IMR-90 (cell line): ENCODE measurements around the gene GABRB1. TPM values are rescaled to one million over a fixed set of nuclear protein-coding genes. Genes with fewer than 3 reads are reported as not detected.

ENCODE experiments used
- ATAC-seq: fragments of 200-7000 bp; cut with Tn5 transposase; 2 replicates; pipeline ENCODE4 v1.9.1; 2020; ENCODE audit warnings: low read depth, mild to moderate bottlenecking, moderate library complexity
- BruUV-seq: library from RNA; stranded (reverse); fragments of 400-500 nt; replicated peaks from 2 replicates; lab custom pipeline; 2021; lab: Mats Ljungman, UMichigan
- CTCF ChIA-PET: fragments of 300-600 bp; formaldehyde crosslinking; extraction: SDS; loops from one replicate; lab custom pipeline; 2021; ENCODE audit warnings: antibody characterized with exemption; lab: Yijun Ruan, JAX
- POLR2A ChIA-PET: fragments of 300-600 bp; sonication (Branson Sonifier 250); formaldehyde crosslinking; loops from one replicate; lab custom pipeline; 2022; ENCODE audit warnings: antibody characterized with exemption; ENCODE audit not compliant: unreplicated experiment; lab: Charles Lee
- DNase-seq: peaks from one replicate; pipeline ENCODE4 v3.0.0; 2013
- H2AFZ ChIP-seq: replicated peaks from 2 replicates; pipeline ENCODE3; 2013; ENCODE audit warnings: low read length, mild to moderate bottlenecking; ENCODE audit not compliant: poor library complexity
- H2AK5ac ChIP-seq: 2 replicates; pipeline ENCODE4 v1.6.1; 2013; ENCODE audit warnings: low read depth, low read length, inconsistent platforms
- H2AK9ac ChIP-seq: replicated peaks from 2 replicates; pipeline ENCODE3; 2013; ENCODE audit warnings: mild to moderate bottlenecking, low read depth, low read length, moderate library complexity; ENCODE audit not compliant: poor library complexity
- H2BK120ac ChIP-seq: 2 replicates; pipeline ENCODE4 v1.6.1; 2013; ENCODE audit warnings: low read depth, low read length, inconsistent platforms
- H2BK15ac ChIP-seq: 3 replicates; pipeline ENCODE4 v1.6.1; 2013; ENCODE audit warnings: low read depth, low read length, inconsistent platforms
- H2BK20ac ChIP-seq: 2 replicates; pipeline ENCODE4 v1.6.1; 2013; ENCODE audit warnings: low read depth, mild to moderate bottlenecking, inconsistent platforms, low read length, moderate library complexity
- H2BK5ac ChIP-seq: 2 replicates; pipeline ENCODE4 v1.6.1; 2013; ENCODE audit warnings: mild to moderate bottlenecking, low read depth, low read length, inconsistent platforms; ENCODE audit not compliant: poor library complexity, severe bottlenecking
- H3K14ac ChIP-seq: replicated peaks from 2 replicates; pipeline ENCODE4 v1.6.1; 2013; ENCODE audit warnings: low read depth, low read length, inconsistent platforms
- H3K18ac ChIP-seq: 2 replicates; pipeline ENCODE4 v1.6.1; 2013; ENCODE audit warnings: low read depth, low read length, control low read depth
- H3K23ac ChIP-seq: 2 replicates; pipeline ENCODE4 v1.6.1; 2013; ENCODE audit warnings: low read depth, low read length, inconsistent platforms
- H3K27ac ChIP-seq: 2 replicates; pipeline ENCODE4 v1.5.1; 2013; ENCODE audit warnings: mild to moderate bottlenecking, control low read depth, low read length; ENCODE audit not compliant: insufficient read depth
- H3K27me3 ChIP-seq: 2 replicates; pipeline ENCODE4 v1.6.1; 2013; ENCODE audit warnings: low read length; ENCODE audit not compliant: control insufficient read depth, insufficient read depth
- H3K36me3 ChIP-seq: 2 replicates; pipeline ENCODE4 v1.6.1; 2013; ENCODE audit warnings: low read length, mixed read lengths; ENCODE audit not compliant: control insufficient read depth, insufficient read depth
- H3K4ac ChIP-seq: 2 replicates; pipeline ENCODE4 v1.6.1; 2013; ENCODE audit warnings: low read depth, low read length, inconsistent platforms
- H3K4me1 ChIP-seq: 2 replicates; pipeline ENCODE4 v1.6.1; 2013; ENCODE audit warnings: low read length, mixed read lengths; ENCODE audit not compliant: control insufficient read depth, insufficient read depth
- H3K4me2 ChIP-seq: 2 replicates; pipeline ENCODE4 v1.6.1; 2013; ENCODE audit warnings: low read depth, mild to moderate bottlenecking, control low read depth, low read length, moderate library complexity
- H3K4me3 ChIP-seq: 2 replicates; pipeline ENCODE4 v1.5.1; 2013; ENCODE audit warnings: low read depth, mild to moderate bottlenecking, control low read depth, low read length, moderate library complexity; ENCODE audit not compliant: insufficient read depth
- H3K56ac ChIP-seq: 2 replicates; pipeline ENCODE4 v1.6.1; 2013; ENCODE audit warnings: low read length, inconsistent platforms; ENCODE audit not compliant: insufficient read depth; ENCODE audit errors: extremely low read depth
- H3K79me1 ChIP-seq, 2 experiments: 2 replicates each; pipeline ENCODE4 v1.6.1; 2013; ENCODE audit warnings: low read length in 2 of 2, inconsistent platforms in 1 of 2, low read depth in 1 of 2
- H3K9ac ChIP-seq: 2 replicates; pipeline ENCODE4 v1.6.1; 2013; ENCODE audit warnings: low read depth, low read length, control low read depth
- H3K9me1 ChIP-seq: 2 replicates; pipeline ENCODE4 v1.6.1; 2013; ENCODE audit warnings: low read length, inconsistent platforms; ENCODE audit not compliant: insufficient read depth
- H3K9me3 ChIP-seq: 2 replicates; pipeline ENCODE4 v1.6.1; 2013; ENCODE audit warnings: low read length; ENCODE audit not compliant: control insufficient read depth, insufficient read depth
- H4K20me1 ChIP-seq: 2 replicates; pipeline ENCODE4 v1.6.1; 2013; ENCODE audit warnings: low read length, inconsistent platforms; ENCODE audit not compliant: insufficient read depth
- H4K5ac ChIP-seq: 2 replicates; pipeline ENCODE4 v1.6.1; 2013; ENCODE audit warnings: mild to moderate bottlenecking, low read depth, low read length, control low read depth
- H4K8ac ChIP-seq, 2 experiments: 2 replicates each; pipeline ENCODE4 v1.6.1; 2013; ENCODE audit warnings: low read depth in 2 of 2, low read length in 2 of 2, control low read depth in 1 of 2, inconsistent platforms in 1 of 2
- H4K91ac ChIP-seq: 2 replicates; pipeline ENCODE4 v1.6.1; 2013; ENCODE audit warnings: low read depth, low read length, inconsistent platforms; ENCODE audit not compliant: insufficient read depth
- BHLHE40 ChIP-seq: fragments of 150-350 bp; IDR thresholded peaks from 2 replicates; pipeline ENCODE4 v1.6.1; 2016; ENCODE audit warnings: mild to moderate bottlenecking, low read depth, low read length
- CEBPB ChIP-seq: IDR thresholded peaks from 2 replicates; pipeline ENCODE4 v1.6.1; 2012; ENCODE audit warnings: low read depth, low read length, improper control_type of control experiment
- CHD1 ChIP-seq: IDR thresholded peaks from 2 replicates; pipeline ENCODE4 v1.6.1; 2012; ENCODE audit warnings: low read depth, low read length, improper control_type of control experiment
- CTCF ChIP-seq: conservative IDR thresholded peaks from 2 replicates; pipeline ENCODE4 v1.5.1; 2012; ENCODE audit warnings: mild to moderate bottlenecking, low read depth, low read length, improper control_type of control experiment
- ELK1 ChIP-seq: fragments of 150-350 bp; IDR thresholded peaks from 2 replicates; pipeline ENCODE4 v1.6.1; 2016; ENCODE audit warnings: low read depth, mild to moderate bottlenecking, low read length, moderate library complexity, borderline replicate concordance
- FOS ChIP-seq: fragments of 150-350 bp; IDR thresholded peaks from 2 replicates; pipeline ENCODE4 v1.6.1; 2016; ENCODE audit warnings: low read depth, low read length
- MAFK ChIP-seq: IDR thresholded peaks from 2 replicates; pipeline ENCODE4 v1.6.1; 2012; ENCODE audit warnings: low read depth, low read length, improper control_type of control experiment
- MAZ ChIP-seq: IDR thresholded peaks from 2 replicates; pipeline ENCODE4 v1.6.1; 2012; ENCODE audit warnings: low read depth, mild to moderate bottlenecking, low read length, improper control_type of control experiment, moderate library complexity, borderline replicate concordance
- MXI1 ChIP-seq: IDR thresholded peaks from 2 replicates; pipeline ENCODE4 v1.6.1; 2012; ENCODE audit warnings: low read depth, mild to moderate bottlenecking, low read length, moderate library complexity, borderline replicate concordance
- NFE2L2 ChIP-seq: fragments of 150-350 bp; IDR thresholded peaks from 2 replicates; pipeline ENCODE4 v1.6.1; 2016; ENCODE audit warnings: low read depth, mild to moderate bottlenecking, low read length
- POLR2A ChIP-seq: IDR thresholded peaks from 2 replicates; pipeline ENCODE4 v1.6.1; 2012; ENCODE audit warnings: mild to moderate bottlenecking, low read depth, low read length
- RAD21 ChIP-seq: IDR thresholded peaks from 2 replicates; pipeline ENCODE4 v1.6.1; 2012; ENCODE audit warnings: low read length, improper control_type of control experiment
- RCOR1 ChIP-seq: IDR thresholded peaks from 2 replicates; pipeline ENCODE4 v1.6.1; 2012; ENCODE audit warnings: mild to moderate bottlenecking, low read length, improper control_type of control experiment; ENCODE audit not compliant: insufficient replicate concordance
- RFX5 ChIP-seq: IDR thresholded peaks from 2 replicates; pipeline ENCODE4 v1.8.0; 2012; ENCODE audit warnings: low read depth, mild to moderate bottlenecking, low read length, moderate library complexity
- SMC3 ChIP-seq: fragments of 150-350 bp; IDR thresholded peaks from 2 replicates; pipeline ENCODE4 v1.6.1; 2016; ENCODE audit warnings: low read depth, mild to moderate bottlenecking, antibody characterized with exemption, low read length, moderate library complexity
- USF2 ChIP-seq: fragments of 150-350 bp; IDR thresholded peaks from 2 replicates; pipeline ENCODE4 v1.6.1; 2017; ENCODE audit warnings: mild to moderate bottlenecking, antibody characterized with exemption, low read length, low read depth
- WGBS, 2 experiments: methylation state at CpG; one replicate each; pipeline versions ENCODE4 v1.1.5 to v1.1.7; 2013; ENCODE audit warnings: missing lambda C conversion rate in 2 of 2; ENCODE audit not compliant: insufficient read length in 1 of 2; ENCODE audit errors: extremely low coverage in 2 of 2; 5-methylcytosine and 5-hydroxymethylcytosine counted together
- dilution Hi-C: fragments of 300-500 bp; cut with HindIII; formaldehyde crosslinking; loops from one replicate; pipeline ENCODE4 v1.14.3; 2018; ENCODE audit warnings: low sequenced_read_pairs; ENCODE audit not compliant: unreplicated experiment
- in situ Hi-C: fragments of 300-500 bp; cut with MboI; formaldehyde crosslinking; loops from 3 replicates; pipeline ENCODE4 v1.14.3; 2019; ENCODE audit warnings: low sequenced_read_pairs, inconsistent platforms, mixed read lengths
- intact Hi-C: fragments of 100-400 bp; cut with micrococcal nuclease; formaldehyde crosslinking; loops from 2 replicates; pipeline ENCODE4 v1.10.0; 2022
- polyA plus RNA-seq, 3 experiments: library from polyadenylated mRNA; depleted of rRNA; stranded (reverse); fragments of >200 nt; gene quantifications; 2 replicates each; pipeline ENCODE4 v1.2.3, GENCODE V29; 2012; ENCODE audit warnings: low replicate concordance in 1 of 3
- total RNA-seq: library from RNA; depleted of rRNA; stranded (reverse); fragments of >200 nt; gene quantifications from 2 replicates; pipeline ENCODE4 v1.2.3, GENCODE V29; 2012

The GABRB1 gene
- total and polyA plus RNA-seq, 2 of the 4 experiments (the other 2 are of a cell fraction) = 4.7 to 16.1 TPM

GRCh38 chr4:46986922-46987638 lies 44.3 kb upstream of the GABRB1 start:
- H3K14ac ChIP-seq = no peak overlapping the region
- TF ChIP-seq POLR2A (no peak), USF2 (no peak), BHLHE40 (no peak), MXI1 (no peak), CTCF (no peak), MAZ (no peak), MAFK (no peak), NFE2L2 (no peak), RAD21 (no peak), RCOR1 (no peak), CEBPB (no peak), FOS (no peak), RFX5 (no peak), ELK1 (no peak), CHD1 (no peak), SMC3 (no peak)
- POLR2A ChIA-PET = no interaction called here
- H2BK5ac ChIP-seq = no peak overlapping the region
- H4K20me1 ChIP-seq = no peaks in the 10 kb centered on the region
- no peaks in the 10 kb centered on the region for H3K4me1 ChIP-seq
- H3K56ac ChIP-seq = no peak overlapping the region
- intact Hi-C loops = no loop called here
- H3K79me1 ChIP-seq = no peaks in the 10 kb centered on the region
- H3K27ac ChIP-seq = no peak overlapping the region
- no peak overlapping the region for H2BK120ac ChIP-seq
- no peak overlapping the region for H3K4me2 ChIP-seq
- DNase-seq = no peak
- no peak overlapping the region for H2BK20ac ChIP-seq
- no peak overlapping the region for H3K18ac ChIP-seq
- H3K4ac ChIP-seq = no peak overlapping the region
- no peak for ATAC-seq
- H3K9me1 ChIP-seq = no peaks in the 10 kb centered on the region
- H2AK9ac ChIP-seq = no peak overlapping the region
- no peak overlapping the region for H4K8ac ChIP-seq
- WGBS, 2 experiments = 88 to 100% methylated on average over 1 of the region's 3 CpGs
- H3K9me3 ChIP-seq = no peaks in the 10 kb centered on the region
- H4K91ac ChIP-seq = no peak overlapping the region
- H3K23ac ChIP-seq = no peak overlapping the region
- H3K27me3 ChIP-seq = peaks cover 19% of the 10 kb centered on the region
- no TSS peak for BruUV-seq
- no peak overlapping the region for H4K5ac ChIP-seq
- no peak overlapping the region for H3K4me3 ChIP-seq
- H2AFZ ChIP-seq = no peak overlapping the region
- dilution Hi-C loops = no loop called here
- H2BK15ac ChIP-seq = no peak overlapping the region
- no peak overlapping the region for H2AK5ac ChIP-seq
- no peaks in the 10 kb centered on the region for H3K36me3 ChIP-seq
- no peak overlapping the region for H3K9ac ChIP-seq
- CTCF ChIA-PET = no interaction called here
- in situ Hi-C loops = no loop called here
